ENCODE measurements around the gene TEX19. TPM values are rescaled to one million over a fixed set of nuclear protein-coding genes. Genes with fewer than 3 reads are reported as not detected.

Gene TEX19
- polyA plus RNA-seq, 2 of the 4 experiments (the other 2 are of a cell fraction): 0.43 to 0.50 TPM

GRCh38 chr17:82383411-82383810, 24.4 kb downstream of the TEX19 start:
- Histone ChIP-seq H3K4me2 (no peak overlapping the region), H3K27ac (no peak overlapping the region), H3K4me1 (peaks cover 29% of the 10 kb centered on the region), H3K9me3 (no peaks in the 10 kb centered on the region), H3K4me3 (no peak overlapping the region)
- no peak for ATAC-seq
- WGBS (ENCODE audit: missing lambda C conversion rate): 89% methylated on average over 12 of the region's 18 CpGs
- POLR2A ChIA-PET: no interaction called here
- TF ChIP-seq KDM5A (IDR thresholded peaks at IDR 0.05): no peak
- no peak for TF ChIP-seq CEBPB (IDR thresholded peaks at IDR 0.05)
- no peak for TF ChIP-seq USF2 (IDR thresholded peaks at IDR 0.05)
- no peak for TF ChIP-seq MYC (IDR thresholded peaks at IDR 0.05; ENCODE audit: borderline replicate concordance, low read length)
- TF ChIP-seq TP53 (CRISPR knock-in tag; IDR thresholded peaks at IDR 0.05): no peak
- FAIRE-seq: no peak
- DNase-seq (ENCODE audit: low read depth in 1 of 2, low spot score in 1 of 2): no peak
- CTCF ChIA-PET: interaction anchor here (1.5 to 3.3 kb wide), 3 partner anchors 11 to 32 kb away, joined by 3 to 8 read pairs (median 6); no protein-coding TSS in a partner anchor

- FAIRE-seq: no peak
- Histone ChIP-seq H3K4me2 (no peak overlapping the region; the same call in 2 of the 3 replicates), H3K9me3 (no peaks in the 10 kb centered on the region), H3K27ac (peak overlapping the region in 1 of 2 experiments; percentile 38; a peak in 3 of 6 replicates), H3K4me3 (no peak overlapping the region), H3K4me1 (peaks cover 29% of the 10 kb centered on the region)
- DNase-seq (ENCODE audit: low read depth in 1 of 2, low spot score in 1 of 2): no peak
- POLR2A ChIA-PET: no interaction called here
- CTCF ChIA-PET: interaction anchor here (1.5 to 3.3 kb wide), 6 partner anchors 12 to 148 kb away, joined by 3 to 9 read pairs (median 6); no protein-coding TSS in a partner anchor
- TF ChIP-seq MYC (IDR thresholded peaks at IDR 0.05; ENCODE audit: borderline replicate concordance, low read length) (no peak), KDM5A (IDR thresholded peaks at IDR 0.05) (no peak), REST (IDR thresholded peaks at IDR 0.05) (no peak), HOXB13 (CRISPR knock-in tag; IDR thresholded peaks at IDR 0.05; ENCODE audit: low read depth) (no peak), GATA3 (IDR thresholded peaks at IDR 0.05; ENCODE audit: borderline replicate concordance) (no peak), ZNF302 (CRISPR knock-in tag; IDR thresholded peaks at IDR 0.05) (no peak)
- 76% methylated on average over 21 of the region's 22 CpGs for WGBS (ENCODE audit: missing lambda C conversion rate)
- no peak; a peak in 1 of 6 replicates for ATAC-seq
Observed at GRCh38 chr17:82384051-82384729, 25.1 kb downstream of the TEX19 start.

- peak; percentile 68 for TF ChIP-seq MAX (IDR thresholded peaks at IDR 0.05)
- TF ChIP-seq FOSL2 (IDR thresholded peaks at IDR 0.05): no peak
- TF ChIP-seq FOSL2 (CRISPR knock-in tag; IDR thresholded peaks at IDR 0.05): peak; percentile 41; the same call in 1 of the 2 replicates
- TF ChIP-seq PBX3 (IDR thresholded peaks at IDR 0.05): peak; percentile 13; the same call in 1 of the 2 replicates
- TF ChIP-seq E2F6 (IDR thresholded peaks at IDR 0.05; ENCODE audit: borderline replicate concordance, low read depth): 0 out of 2 replicates have a peak, but pooled peaks have one; percentile 40
- TF ChIP-seq NFE2L2 (conservative IDR thresholded peaks at IDR 0.05; ENCODE audit: low read length): no peak
- peak; percentile 31 to 63; a peak in 5 of 6 replicates for ATAC-seq
- 41% methylated on average over 15 of the region's 26 CpGs for WGBS (ENCODE audit: missing lambda C conversion rate)
- Histone ChIP-seq H3K4me3 (no peak overlapping the region), H3K27ac (peak overlapping the region; percentile 43 to 71; a peak in 4 of 6 replicates), H3K4me1 (peaks cover 29% of the 10 kb centered on the region), H3K9me3 (no peaks in the 10 kb centered on the region), H3K4me2 (peak overlapping the region; percentile 59)
- CTCF ChIA-PET: interaction anchor here (0.9 to 3.3 kb wide), 9 partner anchors 9 to 148 kb away, joined by 3 to 9 read pairs (median 5); no protein-coding TSS in a partner anchor
- no peak for FAIRE-seq
- DNase-seq (ENCODE audit: low read depth in 1 of 2, low spot score in 1 of 2): peak; percentile 60 to 65
- POLR2A ChIA-PET: no interaction called here
Observed at GRCh38 chr17:82384730-82385481, 25.9 kb downstream of the TEX19 start.

Data from A549 (cell line).